NCI-H1105 (cell line): ENCODE measurements around the gene MORC2.

Experiments used
- DNase-seq: peaks from one replicate; lab custom pipeline; 2025; lab: John Stamatoyannopoulos, UW

MORC2 gene

DNA sequence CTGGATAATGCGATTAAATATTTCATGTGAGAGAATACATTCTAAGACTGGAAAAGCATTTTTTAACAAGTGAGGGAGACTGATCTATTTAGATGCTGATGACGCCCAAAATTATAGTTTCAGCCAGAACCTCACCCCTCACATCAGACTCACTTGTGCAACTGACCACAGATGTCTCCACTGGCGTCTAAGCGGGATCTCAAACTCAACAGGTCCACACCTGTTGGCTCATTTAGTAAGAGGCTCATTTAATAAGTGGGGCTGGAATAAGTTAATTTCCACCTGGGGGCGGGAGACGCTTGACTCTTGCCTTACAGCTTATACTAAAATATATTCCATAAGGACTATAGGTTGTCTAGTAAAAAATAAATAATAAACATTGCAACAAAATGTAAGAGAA, 47.5 kb downstream of the MORC2 start:
- peak; percentile 27 for DNase-seq

- DNase-seq: peak; percentile 17
These were observed 48.2 kb downstream of the MORC2 start for GRCh38 chr22:30920407-30920806.

DNA sequence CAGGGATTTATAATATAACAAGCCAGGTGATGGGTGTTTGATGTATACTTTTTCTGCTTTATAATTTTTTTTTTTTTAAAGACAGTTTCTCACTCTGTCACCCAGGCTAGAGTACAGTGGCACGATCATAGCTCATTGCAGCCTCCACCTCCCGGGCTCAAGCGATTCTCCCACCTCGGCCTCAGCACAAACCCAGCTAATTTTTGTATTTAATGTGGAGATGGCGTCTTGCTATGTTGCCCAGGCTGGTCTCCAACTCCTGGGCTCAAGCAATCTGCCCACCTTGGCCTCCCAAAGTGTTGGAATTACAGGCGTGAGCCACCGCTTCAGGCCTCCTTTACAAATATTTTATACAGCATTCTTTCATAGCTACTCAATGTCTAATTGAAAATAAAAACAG, 48.6 kb downstream of the MORC2 start:
- no peak for DNase-seq

DNA sequence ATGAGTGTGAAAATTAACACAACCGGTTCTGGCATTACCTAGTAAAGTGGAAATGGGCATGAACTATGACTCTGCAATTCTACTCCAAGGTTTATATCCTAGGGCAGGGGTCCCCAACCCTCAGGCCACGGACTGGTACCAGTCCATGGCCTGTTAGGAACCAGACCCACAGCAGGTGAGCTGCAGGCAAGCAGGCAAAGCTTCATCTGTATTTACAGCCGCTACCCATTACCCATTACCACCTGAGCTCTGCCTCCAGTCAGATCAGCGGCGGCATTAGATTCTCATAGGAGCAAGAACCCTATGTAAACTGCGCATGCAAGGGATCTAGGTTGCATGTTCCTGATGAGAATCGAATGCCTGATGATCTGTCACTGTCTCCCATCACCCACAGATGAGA, 49.8 kb downstream of the MORC2 start:
- DNase-seq: no peak

DNA sequence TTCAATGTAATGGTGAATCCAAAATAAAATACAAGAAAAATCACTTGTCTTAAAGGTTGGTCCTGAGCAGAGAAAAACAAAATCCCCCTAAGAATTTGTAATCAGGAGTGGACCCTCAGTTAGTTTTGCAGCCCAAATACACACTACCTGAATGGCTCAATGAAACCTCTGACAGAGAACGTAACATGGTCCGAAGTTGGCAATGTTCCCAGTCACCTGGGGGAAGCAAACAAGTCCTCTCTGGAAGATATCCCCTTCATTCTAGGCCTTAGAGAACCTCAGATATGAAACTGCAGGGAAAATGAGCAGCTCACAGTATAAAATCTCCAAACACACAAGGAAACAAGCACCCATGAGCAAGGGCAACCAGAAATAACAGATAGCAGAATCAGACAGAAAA, 58.2 kb downstream of the MORC2 start:
- no peak for DNase-seq

DNA sequence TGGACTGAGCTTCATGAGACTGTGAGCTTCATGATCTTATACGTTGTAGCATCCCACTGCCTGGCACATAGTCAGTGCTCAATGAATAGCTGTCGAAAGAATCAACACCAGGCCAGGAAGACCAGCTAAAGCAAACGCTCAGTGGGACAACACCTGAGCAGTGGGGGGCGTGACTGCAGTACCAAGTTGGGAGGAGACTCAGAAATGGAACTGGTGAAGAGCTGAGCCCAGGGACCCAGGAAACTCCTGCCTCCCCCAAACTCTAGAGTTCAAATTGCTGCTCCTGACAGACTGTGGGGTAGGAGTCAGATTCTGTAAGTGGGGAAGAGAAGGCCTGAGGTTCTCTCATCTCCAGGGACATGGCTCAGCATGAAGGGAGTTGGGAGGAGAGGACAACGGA, 59.3 kb downstream of the MORC2 start:
- DNase-seq: no peak

GRCh38 chr22:30908051-30908461, 60.5 kb downstream of the MORC2 start:
- no peak for DNase-seq

- no peak for DNase-seq
These were observed 61.6 kb downstream of the MORC2 start for GRCh38 chr22:30906946-30907345.

- no peak for DNase-seq
These were observed 62.2 kb downstream of the MORC2 start for GRCh38 chr22:30906411-30906810.

DNA sequence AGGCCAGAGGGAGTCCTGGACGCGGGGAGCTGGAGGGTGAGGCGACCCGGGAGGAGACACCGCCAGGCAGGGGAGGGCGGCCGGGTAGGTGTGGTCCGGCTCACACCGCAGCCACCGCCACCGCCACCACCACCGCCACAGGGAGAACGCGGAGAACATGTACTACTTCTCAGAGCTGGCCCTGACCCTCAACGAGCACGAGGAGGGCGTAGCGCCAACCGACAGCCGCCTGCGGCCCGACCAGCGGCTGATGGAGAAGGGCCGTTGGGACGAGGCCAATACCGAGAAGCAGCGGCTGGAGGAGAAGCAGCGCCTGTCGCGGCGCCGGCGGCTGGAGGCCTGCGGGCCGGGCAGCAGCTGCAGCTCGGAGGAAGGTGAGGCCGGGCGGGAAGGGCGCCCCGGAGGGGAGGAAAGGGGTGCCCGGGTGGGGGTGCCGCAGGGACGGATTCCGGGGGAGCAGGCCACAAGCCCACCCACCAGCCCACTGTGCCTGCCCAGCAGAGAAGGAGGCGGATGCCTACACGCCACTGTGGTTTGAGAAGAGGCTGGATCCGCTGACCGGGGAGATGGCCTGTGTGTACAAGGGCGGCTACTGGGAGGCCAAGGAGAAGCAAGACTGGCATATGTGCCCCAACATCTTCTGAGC, 62.8 kb downstream of the MORC2 start:
- no peak for DNase-seq

DNA sequence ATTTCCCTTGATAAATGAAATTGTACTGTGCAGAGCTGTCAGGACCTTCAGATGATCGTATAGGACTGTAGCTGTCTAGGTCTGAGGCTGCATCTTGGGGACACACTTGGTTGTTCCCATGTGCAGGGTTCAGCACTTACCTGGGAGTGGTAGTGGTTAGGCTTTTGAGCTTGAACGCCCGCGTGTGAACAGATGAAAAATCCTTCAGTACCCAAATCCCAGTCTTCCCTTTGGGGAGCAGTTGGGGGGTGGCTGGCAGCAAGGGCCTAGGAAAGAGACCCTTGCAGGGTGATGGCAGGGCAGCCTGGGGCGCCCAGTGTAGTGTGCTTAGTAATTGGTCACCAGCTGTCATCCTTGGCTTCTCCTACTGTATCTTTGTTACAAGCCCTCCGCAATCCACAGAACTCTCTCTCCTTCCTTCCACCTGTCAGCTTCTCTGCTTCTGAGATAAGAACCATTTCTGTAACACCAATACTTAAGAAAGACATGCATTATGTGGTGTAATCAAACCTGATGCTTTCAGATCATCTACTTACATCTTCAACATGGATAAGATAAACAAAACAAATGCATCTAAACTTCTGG, 64.6 kb downstream of the MORC2 start:
- no peak for DNase-seq

DNA sequence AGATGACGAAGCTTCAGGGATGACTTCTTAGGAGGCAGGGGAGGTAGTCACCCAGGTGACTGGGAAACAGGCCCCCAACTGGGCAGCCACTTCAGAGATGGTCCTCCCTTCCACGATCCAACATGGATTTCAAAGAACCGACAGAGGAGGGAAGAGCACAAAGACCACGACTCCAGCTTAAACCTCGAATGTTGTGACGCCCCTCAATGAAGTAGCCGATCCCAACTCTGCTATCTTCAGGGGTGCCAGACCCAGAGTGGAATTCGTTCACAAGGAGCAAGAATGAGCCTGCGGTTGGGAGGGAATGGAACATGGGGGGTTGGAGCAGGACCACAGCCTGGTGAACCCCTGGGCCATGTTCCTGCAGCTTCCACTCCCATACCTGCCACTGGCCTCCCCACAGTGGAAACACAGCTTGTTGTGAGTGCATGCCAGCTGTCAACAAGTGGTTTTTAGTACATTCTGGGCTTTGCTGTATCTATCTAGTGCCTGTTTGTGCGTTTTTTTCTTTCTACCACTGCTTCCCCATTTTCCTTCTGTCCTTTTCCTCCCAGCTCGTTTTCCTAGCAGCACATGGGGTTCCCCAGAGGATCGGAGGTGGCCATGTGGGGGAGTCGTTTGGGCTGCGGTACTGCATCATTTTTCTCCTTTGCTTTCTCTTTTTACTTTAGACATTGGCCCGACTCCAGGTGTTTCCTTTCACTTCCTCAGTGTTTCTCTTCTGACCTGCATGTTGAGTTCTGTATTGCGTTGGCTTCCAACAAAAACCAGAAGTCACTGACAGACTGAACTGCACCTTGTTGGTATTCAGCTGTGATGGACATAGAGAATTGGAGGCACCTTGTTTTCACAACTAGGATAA, 65.8 kb downstream of the MORC2 start:
- no peak for DNase-seq

GRCh38 chr22:30894371-30894740, 74.2 kb downstream of the MORC2 start:
- DNase-seq: no peak

DNA sequence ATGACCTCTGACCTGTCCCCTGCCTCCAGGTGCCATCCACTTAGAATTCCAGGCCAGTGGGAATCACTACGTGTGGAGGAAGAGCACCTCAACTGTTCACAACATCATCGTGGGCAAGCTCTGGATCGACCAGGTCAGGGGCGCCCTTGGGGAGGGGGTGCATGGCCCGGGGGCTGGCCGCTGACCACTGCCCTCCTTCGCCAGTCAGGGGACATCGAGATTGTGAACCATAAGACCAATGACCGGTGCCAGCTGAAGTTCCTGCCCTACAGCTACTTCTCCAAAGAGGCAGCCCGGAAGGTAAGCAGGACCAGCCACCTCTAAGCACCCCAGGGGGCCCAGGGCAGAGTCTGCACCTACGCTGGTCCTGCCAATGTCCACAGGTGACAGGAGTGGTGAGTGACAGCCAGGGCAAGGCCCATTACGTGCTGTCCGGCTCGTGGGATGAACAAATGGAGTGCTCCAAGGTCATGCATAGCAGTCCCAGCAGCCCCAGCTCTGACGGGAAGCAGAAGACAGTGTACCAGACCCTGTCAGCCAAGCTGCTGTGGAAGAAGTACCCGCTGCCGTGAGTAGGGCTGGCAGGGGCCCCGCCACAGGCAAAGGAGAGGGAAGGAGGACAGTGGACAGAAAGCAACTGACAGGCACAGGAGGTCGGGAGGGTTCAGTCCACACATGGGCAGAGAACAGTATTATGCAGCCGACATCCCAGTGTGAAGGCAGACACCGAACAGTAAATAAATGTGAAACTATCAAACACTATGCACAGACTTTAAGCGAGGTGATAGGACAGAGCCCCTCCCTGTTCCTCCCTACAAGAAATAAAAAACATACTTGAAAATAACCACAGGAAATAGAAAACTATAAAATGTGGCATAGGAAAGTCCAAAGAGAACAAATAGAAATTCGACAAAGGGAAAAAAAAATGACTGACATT, 74.9 kb downstream of the MORC2 start:
- no peak for DNase-seq

DNA sequence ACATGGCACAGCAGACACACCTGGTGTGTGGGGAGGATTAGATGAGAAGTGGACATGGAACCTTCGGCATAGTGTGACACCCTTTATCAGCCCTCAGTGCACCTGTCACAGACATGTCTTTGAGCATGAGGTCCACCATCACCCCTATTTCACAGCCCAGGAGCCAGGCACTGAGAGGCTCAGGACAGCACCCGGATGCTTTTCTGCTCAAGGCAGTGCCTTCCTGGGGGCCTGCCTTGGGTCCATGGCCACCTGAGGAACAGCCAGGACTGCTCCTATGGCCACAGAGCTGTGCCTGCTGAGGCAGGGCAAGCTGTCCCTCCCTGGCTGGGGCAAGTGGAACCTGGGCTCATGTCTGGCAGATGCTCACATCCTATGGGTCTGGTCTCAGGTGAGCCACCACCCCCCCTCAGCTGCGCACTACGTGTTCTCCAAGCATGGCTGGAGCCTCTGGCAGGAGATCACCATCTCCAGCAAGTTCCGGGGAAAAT, 75.8 kb downstream of the MORC2 start:
- no peak for DNase-seq

- DNase-seq: no peak
These were observed 76.3 kb downstream of the MORC2 start for GRCh38 chr22:30892286-30892685.

- no peak for DNase-seq
These were observed 76.8 kb downstream of the MORC2 start for GRCh38 chr22:30891781-30892180.

DNA sequence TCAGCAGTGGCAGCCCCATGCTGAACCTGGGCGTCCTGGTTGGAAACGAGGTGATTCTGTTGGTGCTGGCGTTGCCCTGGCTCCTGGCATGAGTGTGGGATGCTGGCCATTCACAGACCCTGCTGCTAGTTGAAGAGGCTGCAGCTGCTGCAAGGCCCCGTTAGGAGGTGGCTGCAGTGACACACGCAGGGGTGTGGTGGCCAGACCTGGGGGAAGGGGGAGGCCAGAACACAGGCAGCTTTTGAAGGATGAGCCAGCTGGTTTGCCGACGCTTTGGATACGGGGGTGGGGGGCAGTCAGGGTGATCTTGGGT, 77.2 kb downstream of the MORC2 start:
- no peak for DNase-seq

DNA sequence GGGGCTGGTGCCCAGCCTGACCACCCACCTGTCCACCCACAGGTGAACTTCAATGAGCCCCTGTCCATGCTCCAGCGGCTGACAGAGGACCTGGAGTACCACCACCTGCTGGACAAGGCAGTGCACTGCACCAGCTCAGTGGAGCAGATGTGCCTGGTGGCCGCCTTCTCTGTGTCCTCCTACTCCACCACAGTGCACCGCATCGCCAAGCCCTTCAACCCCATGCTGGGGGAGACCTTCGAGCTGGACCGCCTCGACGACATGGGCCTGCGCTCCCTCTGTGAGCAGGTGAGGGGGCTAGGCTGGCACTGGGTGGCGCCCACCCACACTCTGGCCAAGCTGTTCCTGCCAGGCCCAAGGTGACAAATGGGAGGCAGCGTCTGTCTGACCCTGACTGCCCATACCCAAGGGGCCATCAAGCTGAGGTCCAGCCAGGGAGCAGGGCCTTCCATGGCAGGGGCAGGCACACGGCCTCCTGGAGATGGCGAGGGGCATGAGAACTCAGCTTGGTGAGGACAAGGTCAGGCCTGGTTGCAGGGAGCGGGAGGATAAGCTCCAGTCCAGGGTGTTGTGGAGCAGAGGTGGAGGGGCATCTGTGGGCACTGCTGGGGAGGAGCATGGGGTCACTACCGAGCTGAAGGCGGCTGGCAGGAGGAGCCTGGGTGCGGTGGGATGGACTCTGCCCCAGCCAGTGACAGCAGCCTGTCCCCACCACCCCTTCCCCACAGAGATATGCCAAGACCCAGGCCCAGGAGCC, 77.7 kb downstream of the MORC2 start:
- no peak for DNase-seq

GRCh38 chr22:30889996-30890480, 78.5 kb downstream of the MORC2 start:
- no peak for DNase-seq

GRCh38 chr22:30889268-30889995, 79.1 kb downstream of the MORC2 start:
- DNase-seq: no peak
